Right lobe of liver (tissue), 4 donors: ENCODE data around the gene CDH1.

ENCODE experiments used
- CTCF ChIP-seq, 4 donors: fragments of 200-600 bp in 3 of 4; fragments of 450-650 bp in 1 of 4; IDR thresholded peaks; one replicate each; pipeline versions ENCODE4 v1.5.1 to v1.8.0; 2016 to 2022; ENCODE audit warnings: antibody characterized with exemption in 4 of 4, mild to moderate bottlenecking in 2 of 4
- POLR2A ChIP-seq: fragments of 450-650 bp; IDR thresholded peaks from one replicate; pipeline ENCODE4 v1.6.1; 2017; ENCODE audit warnings: antibody characterized with exemption, mild to moderate bottlenecking
- donor health status: DM: no; HTN: no; CAD: no.
- donor health status: DM: no; HTN: no; CAD: no.
- donor health status: DM: no; HTN: yes; CAD: no.

GRCh38 chr16:68749432-68749831 is 12.3 kb downstream of the CDH1 start:
- TF ChIP-seq CTCF (IDR thresholded peaks at IDR 0.05), result peak; percentile 22 to 41 (median 26)
- no peak for TF ChIP-seq POLR2A
